HEK293 (cell line): ENCODE data around the gene MAGEH1.

Source experiments
- INSM2 ChIP-seq: fragments of 450-650 bp; formaldehyde crosslinking; IDR thresholded peaks from 2 replicates; pipeline ENCODE4 v1.5.1; 2016; ENCODE audit warnings: missing biosample characterization, missing genetic modification characterization
- PBX3 ChIP-seq: sonication (generic); formaldehyde crosslinking; IDR thresholded peaks from 2 replicates; pipeline ENCODE4 v1.8.1; 2022; ENCODE audit warnings: mild to moderate bottlenecking, moderate library complexity, missing genetic modification reagents
- SP2 ChIP-seq: fragments of 450-650 bp; formaldehyde crosslinking; IDR thresholded peaks from 2 replicates; pipeline ENCODE4 v1.5.1; 2016; ENCODE audit warnings: missing biosample characterization, missing genetic modification characterization
- YY1 ChIP-seq: fragments of 450-650 bp; formaldehyde crosslinking; IDR thresholded peaks from 2 replicates; pipeline ENCODE4 v1.5.1; 2018; ENCODE audit warnings: missing biosample characterization, missing genetic modification characterization
- ZNF146 ChIP-seq: fragments of 450-650 bp; formaldehyde crosslinking; IDR thresholded peaks from 2 replicates; pipeline ENCODE4 v1.5.1; 2016; ENCODE audit warnings: missing biosample characterization, missing genetic modification characterization
- ZNF274 ChIP-seq, 2 experiments: fragments of 200-500 bp in 1 of 2; fragments of 450-650 bp in 1 of 2; sonication (Bioruptor generic) in 1 of 2; formaldehyde crosslinking in 1 of 2; IDR thresholded peaks; 2 replicates each; pipeline versions ENCODE4 v1.5.1 to v1.6.1; 2014 to 2016; ENCODE audit warnings: borderline replicate concordance in 1 of 2, inconsistent platforms in 1 of 2, low read length in 1 of 2, missing biosample characterization in 1 of 2, missing genetic modification characterization in 1 of 2
- ZNF311 ChIP-seq: fragments of 450-650 bp; formaldehyde crosslinking; IDR thresholded peaks from 2 replicates; pipeline ENCODE4 v1.5.1; 2017; ENCODE audit warnings: missing biosample characterization, missing genetic modification characterization, borderline replicate concordance
- ZNF398 ChIP-seq: fragments of 450-650 bp; formaldehyde crosslinking; IDR thresholded peaks from 2 replicates; pipeline ENCODE4 v1.5.1; 2017; ENCODE audit warnings: missing biosample characterization, missing genetic modification characterization
- ZNF658 ChIP-seq: fragments of 450-650 bp; formaldehyde crosslinking; IDR thresholded peaks from 2 replicates; pipeline ENCODE4; 2016; ENCODE audit warnings: missing biosample characterization, missing genetic modification characterization
- ZNF777 ChIP-seq: fragments of 450-650 bp; formaldehyde crosslinking; IDR thresholded peaks from 2 replicates; pipeline ENCODE4 v1.5.1; 2017; ENCODE audit warnings: missing biosample characterization, missing genetic modification characterization, borderline replicate concordance
- TF ChIP-seq, protein P1 (sequence below): fragments of 450-650 bp; formaldehyde crosslinking; IDR thresholded peaks from 2 replicates; pipeline ENCODE4 v1.5.1; 2016; ENCODE audit warnings: missing biosample characterization, missing genetic modification characterization
- TF ChIP-seq, protein P2 (sequence below): fragments of 450-650 bp; formaldehyde crosslinking; IDR thresholded peaks from 2 replicates; pipeline ENCODE4 v1.5.1; 2016; ENCODE audit warnings: missing biosample characterization, missing genetic modification characterization
- TF ChIP-seq, protein P3 (sequence below): fragments of 450-650 bp; IDR thresholded peaks from 2 replicates; pipeline ENCODE4 v1.5.1; 2018; ENCODE audit warnings: missing biosample characterization, mild to moderate bottlenecking, missing genetic modification characterization

GRCh38 chrX:55451141-55451540 is 786 bp upstream of the MAGEH1 start:
- TF ChIP-seq INSM2 (no peak), SP2 (tag by site-specific recombination) (no peak), ZNF274 (IDR thresholded peaks at IDR 0.05; ENCODE audit: low read length) (no peak), ZNF274 (tag by site-specific recombination; IDR thresholded peaks at IDR 0.05; ENCODE audit: borderline replicate concordance) (no peak), ZNF658 (tag by site-specific recombination) (no peak), ZNF146 (tag by site-specific recombination) (no peak), ZNF398 (tag by site-specific recombination) (no peak), ZNF311 (tag by site-specific recombination) (no peak), ZNF777 (tag by site-specific recombination) (no peak), YY1 (no peak), PBX3 (no peak)
- TF ChIP-seq, protein P1, sequence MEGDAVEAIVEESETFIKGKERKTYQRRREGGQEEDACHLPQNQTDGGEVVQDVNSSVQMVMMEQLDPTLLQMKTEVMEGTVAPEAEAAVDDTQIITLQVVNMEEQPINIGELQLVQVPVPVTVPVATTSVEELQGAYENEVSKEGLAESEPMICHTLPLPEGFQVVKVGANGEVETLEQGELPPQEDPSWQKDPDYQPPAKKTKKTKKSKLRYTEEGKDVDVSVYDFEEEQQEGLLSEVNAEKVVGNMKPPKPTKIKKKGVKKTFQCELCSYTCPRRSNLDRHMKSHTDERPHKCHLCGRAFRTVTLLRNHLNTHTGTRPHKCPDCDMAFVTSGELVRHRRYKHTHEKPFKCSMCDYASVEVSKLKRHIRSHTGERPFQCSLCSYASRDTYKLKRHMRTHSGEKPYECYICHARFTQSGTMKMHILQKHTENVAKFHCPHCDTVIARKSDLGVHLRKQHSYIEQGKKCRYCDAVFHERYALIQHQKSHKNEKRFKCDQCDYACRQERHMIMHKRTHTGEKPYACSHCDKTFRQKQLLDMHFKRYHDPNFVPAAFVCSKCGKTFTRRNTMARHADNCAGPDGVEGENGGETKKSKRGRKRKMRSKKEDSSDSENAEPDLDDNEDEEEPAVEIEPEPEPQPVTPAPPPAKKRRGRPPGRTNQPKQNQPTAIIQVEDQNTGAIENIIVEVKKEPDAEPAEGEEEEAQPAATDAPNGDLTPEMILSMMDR (tag by site-specific recombination) = no peak
- TF ChIP-seq, protein P2, sequence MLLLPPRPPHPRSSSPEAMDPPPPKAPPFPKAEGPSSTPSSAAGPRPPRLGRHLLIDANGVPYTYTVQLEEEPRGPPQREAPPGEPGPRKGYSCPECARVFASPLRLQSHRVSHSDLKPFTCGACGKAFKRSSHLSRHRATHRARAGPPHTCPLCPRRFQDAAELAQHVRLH (tag by site-specific recombination) = no peak
- TF ChIP-seq, protein P3, sequence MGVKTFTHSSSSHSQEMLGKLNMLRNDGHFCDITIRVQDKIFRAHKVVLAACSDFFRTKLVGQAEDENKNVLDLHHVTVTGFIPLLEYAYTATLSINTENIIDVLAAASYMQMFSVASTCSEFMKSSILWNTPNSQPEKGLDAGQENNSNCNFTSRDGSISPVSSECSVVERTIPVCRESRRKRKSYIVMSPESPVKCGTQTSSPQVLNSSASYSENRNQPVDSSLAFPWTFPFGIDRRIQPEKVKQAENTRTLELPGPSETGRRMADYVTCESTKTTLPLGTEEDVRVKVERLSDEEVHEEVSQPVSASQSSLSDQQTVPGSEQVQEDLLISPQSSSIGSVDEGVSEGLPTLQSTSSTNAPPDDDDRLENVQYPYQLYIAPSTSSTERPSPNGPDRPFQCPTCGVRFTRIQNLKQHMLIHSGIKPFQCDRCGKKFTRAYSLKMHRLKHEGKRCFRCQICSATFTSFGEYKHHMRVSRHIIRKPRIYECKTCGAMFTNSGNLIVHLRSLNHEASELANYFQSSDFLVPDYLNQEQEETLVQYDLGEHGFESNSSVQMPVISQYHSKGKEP (tag by site-specific recombination) = no peak
